Mesenchymal stem cell (in vitro differentiated cells and primary cell): ENCODE data around the gene UQCC3.

ENCODE experiments used
- DNase-seq: peaks from one replicate; pipeline ENCODE4 v3.0.0-alpha.2; 2013
- H2AFZ ChIP-seq: one replicate; pipeline ENCODE4 v1.6.1; 2013; ENCODE audit warnings: low read depth, mild to moderate bottlenecking, control low read depth, inconsistent platforms, low read length, moderate library complexity
- H2AK5ac ChIP-seq: 2 replicates; pipeline ENCODE4 v1.6.1; 2013; ENCODE audit warnings: low read length, moderate library complexity, mild to moderate bottlenecking, inconsistent platforms; ENCODE audit not compliant: severe bottlenecking
- H2BK120ac ChIP-seq: one replicate; pipeline ENCODE4 v1.6.1; 2013; ENCODE audit warnings: low read depth, mild to moderate bottlenecking, inconsistent platforms, low read length, moderate library complexity
- H2BK12ac ChIP-seq, 2 experiments: one replicate each; pipeline ENCODE4 v1.6.1; 2013; ENCODE audit warnings: inconsistent platforms in 2 of 2, low read length in 2 of 2, mild to moderate bottlenecking in 2 of 2, moderate library complexity in 2 of 2, control low read depth in 1 of 2
- H2BK15ac ChIP-seq: one replicate; pipeline ENCODE4 v1.6.1; 2013; ENCODE audit warnings: mild to moderate bottlenecking, low read depth, inconsistent platforms; ENCODE audit not compliant: poor library complexity, severe bottlenecking
- H2BK5ac ChIP-seq: 2 replicates; pipeline ENCODE4 v1.6.1; 2013; ENCODE audit warnings: low read depth, mild to moderate bottlenecking, low read length, control low read depth, inconsistent platforms; ENCODE audit not compliant: poor library complexity, severe bottlenecking
- H3K14ac ChIP-seq, 2 experiments: one replicate each; pipeline ENCODE4 v1.6.1; 2013; ENCODE audit warnings: inconsistent platforms in 2 of 2, low read length in 2 of 2, control low read depth in 1 of 2, mild to moderate bottlenecking in 1 of 2, moderate library complexity in 1 of 2
- H3K18ac ChIP-seq, 2 experiments: one replicate each; pipeline ENCODE4 v1.6.1; 2013; ENCODE audit warnings: inconsistent platforms in 2 of 2, low read length in 2 of 2, control low read depth in 1 of 2, low read depth in 1 of 2, mild to moderate bottlenecking in 1 of 2
- H3K23ac ChIP-seq, 2 experiments: one replicate each; pipeline ENCODE4 v1.6.1; 2013; ENCODE audit warnings: inconsistent platforms in 2 of 2, low read length in 2 of 2, mild to moderate bottlenecking in 2 of 2, moderate library complexity in 2 of 2, control low read depth in 1 of 2
- H3K27ac ChIP-seq: 2 replicates; pipeline ENCODE4 v1.5.1; 2013; ENCODE audit warnings: mild to moderate bottlenecking, moderate library complexity, low read length, control low read depth, inconsistent platforms; ENCODE audit not compliant: poor library complexity, severe bottlenecking
- H3K27me3 ChIP-seq, 2 experiments: 2 replicates each; pipeline versions ENCODE4 v1.6.1 to v1.7.0; 2013; ENCODE audit warnings: low read length in 2 of 2, mild to moderate bottlenecking in 2 of 2, moderate library complexity in 2 of 2, control low read depth in 1 of 2, inconsistent platforms in 1 of 2; ENCODE audit not compliant: control insufficient read depth in 1 of 2, insufficient read depth in 1 of 2
- H3K36me3 ChIP-seq, 2 experiments: 2 replicates each; pipeline versions ENCODE4 v1.6.1 to v1.7.0; 2013; ENCODE audit warnings: low read length in 2 of 2, control low read depth in 1 of 2, inconsistent platforms in 1 of 2, low read depth in 1 of 2, mild to moderate bottlenecking in 1 of 2; ENCODE audit not compliant: insufficient read depth in 2 of 2, control insufficient read depth in 1 of 2
- H3K4ac ChIP-seq, 2 experiments: one replicate each; pipeline ENCODE4 v1.6.1; 2013; ENCODE audit warnings: inconsistent platforms in 2 of 2, low read length in 2 of 2, mild to moderate bottlenecking in 2 of 2, moderate library complexity in 2 of 2, control low read depth in 1 of 2, low read depth in 1 of 2
- H3K4me1 ChIP-seq: 2 replicates; pipeline ENCODE4 v1.6.1; 2013; ENCODE audit warnings: low read depth, low read length, control low read depth; ENCODE audit not compliant: control insufficient read depth, insufficient read depth
- H3K4me2 ChIP-seq: 2 replicates; pipeline ENCODE4 v1.6.1; 2013; ENCODE audit warnings: low read length, mild to moderate bottlenecking, inconsistent platforms; ENCODE audit not compliant: poor library complexity, severe bottlenecking
- H3K4me3 ChIP-seq, 2 experiments: 2 replicates each; pipeline versions ENCODE4 v1.5.1 to v1.7.0; 2013; ENCODE audit warnings: low read length in 2 of 2, mild to moderate bottlenecking in 2 of 2, control low read depth in 1 of 2, low read depth in 1 of 2; ENCODE audit not compliant: insufficient read depth in 1 of 2
- H3K79me1 ChIP-seq: replicated peaks from 2 replicates; pipeline ENCODE4 v1.6.1; 2013; ENCODE audit warnings: mild to moderate bottlenecking, control low read depth, low read length, inconsistent platforms; ENCODE audit not compliant: poor library complexity, severe bottlenecking
- H3K9ac ChIP-seq: 2 replicates; pipeline ENCODE4 v1.7.0; 2013; ENCODE audit warnings: mild to moderate bottlenecking, low read length, moderate library complexity
- H3K9me3 ChIP-seq: 2 replicates; pipeline ENCODE4 v1.7.0; 2013; ENCODE audit warnings: mild to moderate bottlenecking, low read length; ENCODE audit not compliant: control insufficient read depth
- H4K8ac ChIP-seq: one replicate; pipeline ENCODE4 v1.6.1; 2013; ENCODE audit warnings: inconsistent platforms, mild to moderate bottlenecking, low read length, moderate library complexity
- H4K91ac ChIP-seq: one replicate; pipeline ENCODE4 v1.6.1; 2013; ENCODE audit warnings: mild to moderate bottlenecking, low read length, inconsistent platforms
- WGBS: methylation state at CpG from one replicate; pipeline ENCODE4 v1.1.7; 2013; ENCODE audit warnings: mixed read lengths; 5-methylcytosine and 5-hydroxymethylcytosine counted together

UQCC3 gene

DNA sequence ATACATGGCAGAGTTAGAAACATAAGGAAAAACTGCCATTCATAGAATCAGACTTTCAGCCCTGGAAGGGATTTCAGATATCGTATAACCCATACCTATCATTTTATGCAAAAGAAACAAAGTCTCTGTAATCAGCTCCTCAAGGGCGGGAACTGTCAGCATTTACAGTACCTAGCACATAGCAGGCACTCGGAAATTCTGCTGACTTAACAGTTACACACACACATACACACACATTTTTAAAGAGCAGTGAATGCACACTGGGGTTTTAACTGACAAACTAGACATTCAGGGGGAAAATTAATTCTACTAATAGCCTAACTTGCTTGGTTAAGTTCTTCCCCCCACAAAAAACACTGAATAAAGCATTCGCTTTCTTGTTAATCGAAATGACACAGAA, 44.7 kb downstream of the UQCC3 start:
- Histone ChIP-seq H3K4me2 (no peak overlapping the region), H2BK120ac (no peak overlapping the region), H3K9me3 (no peaks in the 10 kb centered on the region), H4K8ac (no peak overlapping the region), H3K18ac (no peak overlapping the region), H4K91ac (no peak overlapping the region), H2BK15ac (no peak overlapping the region), H2AK5ac (no peak overlapping the region), H3K27ac (no peak overlapping the region), H3K4me1 (peaks cover 11% of the 10 kb centered on the region), H3K79me1 (peaks cover 13% of the 10 kb centered on the region), H3K4me3 (no peak overlapping the region), H3K36me3 (peaks cover 58 to 94% of the 10 kb centered on the region in 2 experiments), H2BK5ac (no peak overlapping the region), H2BK12ac (no peak overlapping the region), H3K14ac (no peak overlapping the region), H2AFZ (no peak overlapping the region), H3K27me3 (no peaks in the 10 kb centered on the region), H3K4ac (no peak overlapping the region), H3K9ac (no peak overlapping the region), H3K23ac (no peak overlapping the region)
- DNase-seq, result no peak
- WGBS, result 93% methylated on average over 5 of the region's 5 CpGs

DNA sequence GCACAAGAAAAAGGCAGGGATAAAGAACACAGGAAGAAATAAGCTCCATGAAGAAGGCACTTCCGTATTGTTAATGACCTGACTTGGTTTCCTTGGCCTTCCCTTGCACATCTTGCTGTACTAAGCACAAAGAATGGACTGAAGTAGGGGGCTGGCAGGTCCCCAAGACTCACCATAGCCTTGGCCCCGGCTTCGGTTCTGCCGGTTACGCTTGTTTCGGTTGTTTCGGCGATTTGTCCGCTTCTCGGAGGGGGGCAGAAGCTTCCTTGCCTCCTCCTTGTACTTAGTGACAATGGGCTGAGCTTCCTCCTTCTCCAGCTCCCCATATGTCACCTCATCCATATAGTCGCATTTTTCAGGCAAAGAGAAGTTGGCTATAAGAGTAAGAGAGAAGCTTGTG, 45.3 kb downstream of the UQCC3 start:
- no peak overlapping the region for H3K27ac ChIP-seq
- H3K4me1 ChIP-seq, result peaks cover 11% of the 10 kb centered on the region
- no peaks in the 10 kb centered on the region for H3K9me3 ChIP-seq
- DNase-seq, result no peak
- no peaks in the 10 kb centered on the region for H3K27me3 ChIP-seq
- H3K4me2 ChIP-seq, result no peak overlapping the region
- H3K79me1 ChIP-seq, result peaks cover 13% of the 10 kb centered on the region
- no peak overlapping the region for H3K18ac ChIP-seq
- no peak overlapping the region for H2BK12ac ChIP-seq
- H3K4ac ChIP-seq, result no peak overlapping the region
- peaks cover 58 to 95% of the 10 kb centered on the region in 2 experiments for H3K36me3 ChIP-seq
- no peak overlapping the region for H2AFZ ChIP-seq
- 98% methylated on average over 10 of the region's 11 CpGs for WGBS
- no peak overlapping the region for H4K8ac ChIP-seq
- H2BK15ac ChIP-seq, result no peak overlapping the region
- H3K14ac ChIP-seq, result no peak overlapping the region
- no peak overlapping the region for H3K23ac ChIP-seq
- H2BK5ac ChIP-seq, result no peak overlapping the region
- no peak overlapping the region for H4K91ac ChIP-seq
- no peak overlapping the region for H2AK5ac ChIP-seq
- H3K4me3 ChIP-seq, result no peak overlapping the region
- H3K9ac ChIP-seq, result peak overlapping the region; percentile 10
- no peak overlapping the region for H2BK120ac ChIP-seq

DNA sequence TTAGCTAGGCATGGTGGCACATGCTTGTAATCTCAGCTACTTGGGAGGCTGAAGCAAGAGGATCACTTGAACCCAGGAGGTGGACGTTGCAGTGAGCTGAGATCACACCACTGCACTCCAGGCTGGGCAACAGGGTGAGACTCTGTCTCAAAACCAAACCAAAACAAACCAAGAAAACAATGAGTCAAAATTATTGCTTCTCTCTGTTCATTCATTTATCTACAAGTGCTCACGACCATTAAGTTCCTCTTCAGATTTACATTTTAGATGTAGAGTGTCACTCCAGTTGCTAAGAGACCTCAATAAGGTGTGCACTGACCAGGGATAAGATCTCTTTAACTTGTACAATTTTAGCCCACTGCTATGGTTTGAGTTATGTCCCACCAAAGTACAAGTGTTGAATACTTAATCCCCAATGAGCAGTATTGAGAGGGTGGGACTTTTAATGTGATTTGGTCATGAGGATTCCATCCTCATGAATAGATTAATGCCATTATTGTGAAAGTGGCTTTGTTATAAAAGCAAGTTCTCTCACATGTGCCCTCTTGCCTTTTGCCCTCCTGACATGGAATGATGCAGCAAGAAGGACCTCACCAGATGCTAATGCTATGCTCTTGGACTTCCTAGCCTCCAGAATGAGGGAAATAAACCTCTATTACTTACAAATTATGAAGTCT, 48.0 kb downstream of the UQCC3 start:
- no peak for DNase-seq
- Histone ChIP-seq H3K18ac (no peak overlapping the region), H4K91ac (no peak overlapping the region), H2AK5ac (no peak overlapping the region), H2BK5ac (no peak overlapping the region), H3K4me1 (peaks cover 8% of the 10 kb centered on the region), H3K79me1 (peaks cover 17% of the 10 kb centered on the region), H2BK120ac (no peak overlapping the region), H3K9ac (peak overlapping the region; percentile 48), H3K9me3 (no peaks in the 10 kb centered on the region), H3K4ac (no peak overlapping the region), H4K8ac (no peak overlapping the region), H3K23ac (no peak overlapping the region), H3K4me2 (no peak overlapping the region), H3K27ac (no peak overlapping the region), H2BK15ac (no peak overlapping the region), H2BK12ac (no peak overlapping the region), H3K27me3 (no peaks in the 10 kb centered on the region), H2AFZ (no peak overlapping the region), H3K14ac (no peak overlapping the region), H3K4me3 (no peak overlapping the region), H3K36me3 (peaks cover 54 to 96% of the 10 kb centered on the region in 2 experiments)
- WGBS, result 94% methylated on average over 2 of the region's 2 CpGs

DNA sequence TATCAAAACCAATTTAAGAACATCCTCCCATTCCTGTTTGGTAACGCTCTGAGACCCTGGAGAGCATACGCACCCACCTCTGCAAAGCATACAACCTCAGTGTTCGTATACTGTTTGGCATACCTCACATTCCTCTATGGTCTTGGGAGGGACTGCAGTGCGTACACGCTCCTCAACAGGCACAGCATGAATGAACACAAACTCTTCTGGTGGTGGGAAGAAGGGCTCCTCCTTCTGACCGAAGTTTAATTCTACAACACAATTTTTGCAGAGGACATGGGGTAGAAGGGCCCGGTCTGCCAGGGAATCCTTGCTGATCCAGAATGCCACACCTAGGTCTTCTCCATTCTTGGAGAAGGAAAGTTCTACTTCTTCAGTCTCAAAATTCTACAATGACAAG, 50.5 kb downstream of the UQCC3 start:
- H3K4me2 ChIP-seq, result no peak overlapping the region
- no peak overlapping the region for H2BK5ac ChIP-seq
- H3K18ac ChIP-seq, result no peak overlapping the region
- H3K14ac ChIP-seq, result no peak overlapping the region
- H2BK12ac ChIP-seq, result no peak overlapping the region
- no peak overlapping the region for H2BK120ac ChIP-seq
- no peak overlapping the region for H2AK5ac ChIP-seq
- no peak overlapping the region for H3K4ac ChIP-seq
- 70% methylated on average over 7 of the region's 7 CpGs for WGBS
- H4K8ac ChIP-seq, result peak overlapping the region; percentile 61
- H2BK15ac ChIP-seq, result no peak overlapping the region
- no peak overlapping the region for H4K91ac ChIP-seq
- H3K27me3 ChIP-seq, result no peaks in the 10 kb centered on the region
- H3K9ac ChIP-seq, result peak overlapping the region; percentile 35
- H3K79me1 ChIP-seq, result peaks cover 7% of the 10 kb centered on the region
- peaks cover 37 to 72% of the 10 kb centered on the region in 2 experiments for H3K36me3 ChIP-seq
- peaks cover 4% of the 10 kb centered on the region for H3K4me1 ChIP-seq
- no peak overlapping the region for H3K23ac ChIP-seq
- peak overlapping the region; percentile 30 for H3K27ac ChIP-seq
- peak; percentile 67 for DNase-seq
- no peak overlapping the region for H2AFZ ChIP-seq
- H3K9me3 ChIP-seq, result no peaks in the 10 kb centered on the region
- H3K4me3 ChIP-seq, result no peak overlapping the region
